NB4 (cell line): ENCODE results near the gene PTGS2.

Experiments
- POLR2A ChIP-seq: IDR thresholded peaks from 2 replicates; pipeline ENCODE4 v1.6.1; 2011; ENCODE audit warnings: mild to moderate bottlenecking; ENCODE audit not compliant: insufficient read length; ENCODE audit errors: extremely low read depth
- TF ChIP-seq, protein P1 (sequence below): IDR thresholded peaks from 2 replicates; pipeline ENCODE4 v1.6.1; 2011; ENCODE audit warnings: low read depth, low read length
- TF ChIP-seq, protein P2 (sequence below): IDR thresholded peaks from one replicate; pipeline ENCODE4 v1.5.1; 2012; ENCODE audit warnings: low read depth, low read length

DNA sequence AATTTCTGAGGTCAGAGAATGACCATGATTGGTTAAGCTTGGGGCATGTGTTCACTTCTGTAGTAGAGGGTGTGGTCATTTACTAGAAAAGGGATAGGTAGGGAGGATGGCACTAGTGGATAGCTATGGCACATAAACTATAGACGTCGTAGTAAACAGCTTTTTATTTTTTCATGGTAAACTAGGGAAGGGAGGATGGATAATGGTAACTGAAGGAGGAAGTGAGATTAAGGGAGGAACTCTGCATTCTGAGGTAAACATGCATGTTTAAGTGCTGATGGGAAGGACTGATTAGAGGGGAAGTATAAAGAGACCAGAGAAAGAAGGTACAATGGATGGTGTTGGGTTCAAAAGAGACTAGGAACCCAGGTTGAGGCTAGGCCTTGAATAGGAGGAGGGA, 26.9 kb downstream of the PTGS2 start:
- TF ChIP-seq, protein P1, sequence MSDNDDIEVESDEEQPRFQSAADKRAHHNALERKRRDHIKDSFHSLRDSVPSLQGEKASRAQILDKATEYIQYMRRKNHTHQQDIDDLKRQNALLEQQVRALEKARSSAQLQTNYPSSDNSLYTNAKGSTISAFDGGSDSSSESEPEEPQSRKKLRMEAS = no peak
- TF ChIP-seq, protein P2, sequence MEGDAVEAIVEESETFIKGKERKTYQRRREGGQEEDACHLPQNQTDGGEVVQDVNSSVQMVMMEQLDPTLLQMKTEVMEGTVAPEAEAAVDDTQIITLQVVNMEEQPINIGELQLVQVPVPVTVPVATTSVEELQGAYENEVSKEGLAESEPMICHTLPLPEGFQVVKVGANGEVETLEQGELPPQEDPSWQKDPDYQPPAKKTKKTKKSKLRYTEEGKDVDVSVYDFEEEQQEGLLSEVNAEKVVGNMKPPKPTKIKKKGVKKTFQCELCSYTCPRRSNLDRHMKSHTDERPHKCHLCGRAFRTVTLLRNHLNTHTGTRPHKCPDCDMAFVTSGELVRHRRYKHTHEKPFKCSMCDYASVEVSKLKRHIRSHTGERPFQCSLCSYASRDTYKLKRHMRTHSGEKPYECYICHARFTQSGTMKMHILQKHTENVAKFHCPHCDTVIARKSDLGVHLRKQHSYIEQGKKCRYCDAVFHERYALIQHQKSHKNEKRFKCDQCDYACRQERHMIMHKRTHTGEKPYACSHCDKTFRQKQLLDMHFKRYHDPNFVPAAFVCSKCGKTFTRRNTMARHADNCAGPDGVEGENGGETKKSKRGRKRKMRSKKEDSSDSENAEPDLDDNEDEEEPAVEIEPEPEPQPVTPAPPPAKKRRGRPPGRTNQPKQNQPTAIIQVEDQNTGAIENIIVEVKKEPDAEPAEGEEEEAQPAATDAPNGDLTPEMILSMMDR = no peak
- TF ChIP-seq POLR2A = no peak
